ENCODE measurements around the gene SRPK2.

GRCh38 chr7:105304040-105304895, 84.5 kb downstream of the SRPK2 start:
- no peak for TF ChIP-seq USF2 (IDR thresholded peaks at IDR 0.05; ENCODE audit: borderline replicate concordance, low read depth, low read length)
- TF ChIP-seq USF1 (IDR thresholded peaks at IDR 0.05; ENCODE audit: borderline replicate concordance, low read depth) = no peak

Measured in SK-N-SH (cell line).